HG02610 (cell line): Measurements from ENCODE around the gene MTA3.

Source experiments
- ATAC-seq: cut with Tn5 transposase; IDR thresholded peaks from one replicate; pipeline ENCODE4 v1.9.1; 2021; ENCODE audit warnings: mild to moderate bottlenecking, moderate library complexity; ENCODE audit not compliant: unreplicated experiment

The MTA3 gene

GRCh38 chr2:42781181-42781580 lies 212.7 kb downstream of the MTA3 start:
- no peak for ATAC-seq

- ATAC-seq: no peak
Measured at GRCh38 chr2:42783511-42783910, 215.1 kb downstream of the MTA3 start.

GRCh38 chr2:42784204-42784880 lies 215.9 kb downstream of the MTA3 start:
- ATAC-seq: no peak

- ATAC-seq: no peak
Measured at GRCh38 chr2:42786561-42787345, 218.3 kb downstream of the MTA3 start.

- ATAC-seq: no peak
Measured at GRCh38 chr2:42787424-42787787, 219.0 kb downstream of the MTA3 start.

GRCh38 chr2:42787788-42788477 lies 219.5 kb downstream of the MTA3 start:
- ATAC-seq: no peak

- no peak for ATAC-seq
Measured at GRCh38 chr2:42788478-42788793, 220.0 kb downstream of the MTA3 start.

GRCh38 chr2:42788882-42789281 lies 220.4 kb downstream of the MTA3 start:
- ATAC-seq: no peak

- ATAC-seq: no peak
Measured at GRCh38 chr2:42789751-42790150, 221.3 kb downstream of the MTA3 start.

- no peak for ATAC-seq
Measured at GRCh38 chr2:42791606-42792005, 223.2 kb downstream of the MTA3 start.

- no peak for ATAC-seq
Measured at GRCh38 chr2:42792087-42792582, 223.7 kb downstream of the MTA3 start.

- ATAC-seq: peak; percentile 20
Measured at GRCh38 chr2:42792583-42793333, 224.3 kb downstream of the MTA3 start, which contains the start of gene HAAO. Gene HAAO, minus strand, starts transcription at chr2:42792583. Its CDS starts 47 bp downstream, at chr2:42792536.

GRCh38 chr2:42793334-42794270 lies 225.2 kb downstream of the MTA3 start:
- ATAC-seq: no peak

- no peak for ATAC-seq
Measured at GRCh38 chr2:42794271-42795046, 226.0 kb downstream of the MTA3 start.

- ATAC-seq: no peak
Measured at GRCh38 chr2:42795275-42795674, 226.8 kb downstream of the MTA3 start.

GRCh38 chr2:42795841-42796301 lies 227.4 kb downstream of the MTA3 start:
- ATAC-seq: peak; percentile 49

GRCh38 chr2:42796427-42797248 lies 228.2 kb downstream of the MTA3 start:
- ATAC-seq: peak; percentile 62

GRCh38 chr2:42797281-42797680 lies 228.8 kb downstream of the MTA3 start:
- ATAC-seq: no peak
